ENCODE measurements around the gene TPRG1L. TPM values are rescaled to one million over a fixed set of nuclear protein-coding genes. Genes with fewer than 3 reads are reported as not detected.

The TPRG1L gene
- total and polyA plus RNA-seq, 10 of the 15 experiments (the other 5 are each of a cell fraction or from before 2014, with no cell fraction given), result 1.5 to 16.5 (median 8.0) TPM

GRCh38 chr1:3598522-3599285 is 26.1 kb upstream of the TPRG1L start (continued):
- TF ChIP-seq FOS (IDR thresholded peaks at IDR 0.05; ENCODE audit: borderline replicate concordance, extremely low read depth, insufficient read length), result no peak
- TF ChIP-seq, protein P1, sequence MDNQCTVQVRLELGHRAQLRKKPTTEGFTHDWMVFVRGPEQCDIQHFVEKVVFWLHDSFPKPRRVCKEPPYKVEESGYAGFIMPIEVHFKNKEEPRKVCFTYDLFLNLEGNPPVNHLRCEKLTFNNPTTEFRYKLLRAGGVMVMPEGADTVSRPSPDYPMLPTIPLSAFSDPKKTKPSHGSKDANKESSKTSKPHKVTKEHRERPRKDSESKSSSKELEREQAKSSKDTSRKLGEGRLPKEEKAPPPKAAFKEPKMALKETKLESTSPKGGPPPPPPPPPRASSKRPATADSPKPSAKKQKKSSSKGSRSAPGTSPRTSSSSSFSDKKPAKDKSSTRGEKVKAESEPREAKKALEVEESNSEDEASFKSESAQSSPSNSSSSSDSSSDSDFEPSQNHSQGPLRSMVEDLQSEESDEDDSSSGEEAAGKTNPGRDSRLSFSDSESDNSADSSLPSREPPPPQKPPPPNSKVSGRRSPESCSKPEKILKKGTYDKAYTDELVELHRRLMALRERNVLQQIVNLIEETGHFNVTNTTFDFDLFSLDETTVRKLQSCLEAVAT (IDR thresholded peaks at IDR 0.05), result no peak
- TF ChIP-seq RB1 (IDR thresholded peaks at IDR 0.05; ENCODE audit: borderline replicate concordance), result no peak
- TF ChIP-seq EED (IDR thresholded peaks at IDR 0.05; ENCODE audit: low read depth), result no peak
- no peak for TF ChIP-seq BMI1 (IDR thresholded peaks at IDR 0.05; ENCODE audit: borderline replicate concordance)
- TF ChIP-seq SUZ12 (IDR thresholded peaks at IDR 0.05; ENCODE audit: unreplicated experiment), result no peak
- no peak for TF ChIP-seq EGR1 (IDR thresholded peaks at IDR 0.05; ENCODE audit: borderline replicate concordance in 1 of 2, low read depth in 2 of 2, low read length in 2 of 2)
- no peak for TF ChIP-seq ZZZ3 (IDR thresholded peaks at IDR 0.05; ENCODE audit: control insufficient read depth, insufficient read length, low read depth)

DNA sequence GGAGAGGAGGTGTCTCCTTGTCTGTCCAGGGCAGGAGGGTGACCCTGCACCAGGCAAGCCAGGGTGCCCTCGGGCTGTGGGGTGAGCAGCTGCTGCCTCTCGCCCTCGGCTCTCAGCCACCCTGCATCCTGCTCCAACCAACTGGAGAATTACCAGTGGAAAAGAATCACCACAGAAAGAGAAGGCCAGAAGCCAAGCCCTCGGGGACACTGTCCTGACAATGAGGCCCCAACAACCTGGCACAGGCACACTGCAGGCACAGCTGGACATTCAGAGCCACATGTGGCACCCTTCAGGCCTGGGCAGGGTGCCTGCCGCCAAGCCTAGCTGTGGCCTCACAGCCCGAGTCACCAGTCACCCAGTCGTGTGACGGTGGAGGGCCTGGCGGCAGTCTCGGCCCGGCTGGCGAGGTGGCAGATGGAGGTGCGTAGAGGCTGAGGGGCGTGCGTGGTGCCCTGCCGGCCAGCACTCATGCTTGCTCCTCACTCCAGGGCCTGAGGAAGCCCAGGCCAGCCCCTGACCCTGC is 25.5 kb upstream of the TPRG1L start:
- no peak overlapping the region for H3K27ac ChIP-seq (ENCODE audit: control insufficient read depth, insufficient read depth)
- H3K36me3 ChIP-seq (ENCODE audit: control insufficient read depth in 2 of 2, insufficient read depth in 2 of 2, low read length in 1 of 2), result no peaks in the 10 kb centered on the region
- H3K4me1 ChIP-seq (ENCODE audit: control insufficient read depth, insufficient read depth, low read length), result 0 out of 2 replicates have a peak, but pooled peaks cover 4% of the 10 kb centered on the region
- no peak overlapping the region for H3K9ac ChIP-seq (ENCODE audit: control insufficient read depth, insufficient read depth, low read length)
- ChIA-PET SMC1A (ENCODE audit: uncharacterized antibody, unreplicated experiment) (no interaction called here), POLR2A (no interaction called here), RAD21 (ENCODE audit: unreplicated experiment) (interaction anchor here (1.0 kb wide), 1 partner anchor 20 kb away, joined by 3 read pairs; no protein-coding TSS in a partner anchor), CTCF (interaction anchor here (1.0 kb wide), 1 partner anchor 15 kb away, joined by 3 read pairs; no protein-coding TSS in a partner anchor)
- DNase-seq (ENCODE audit: low read depth, low spot score), result no peak
- H3K79me2 ChIP-seq (ENCODE audit: control insufficient read depth, insufficient read depth, low read length), result no peaks in the 10 kb centered on the region
- no peak overlapping the region for H3K4me3 ChIP-seq
- H3K9me3 ChIP-seq (replicated peaks; ENCODE audit: control insufficient read depth, insufficient read depth, low read length), result no peaks in the 10 kb centered on the region
- BruUV-seq (replicated peaks), result no TSS peak
- H2AFZ ChIP-seq (ENCODE audit: control insufficient read depth, low read depth, low read length), result no peak overlapping the region
- H3K4me2 ChIP-seq (ENCODE audit: control insufficient read depth, insufficient read depth), result no peak overlapping the region
- H4K20me1 ChIP-seq (ENCODE audit: control insufficient read depth, insufficient read depth), result no peaks in the 10 kb centered on the region
- no peak for ATAC-seq
- FAIRE-seq, result no peak
- TF ChIP-seq ZSCAN29 (IDR thresholded peaks at IDR 0.05) (no peak), RCOR1 (conservative IDR thresholded peaks at IDR 0.05; ENCODE audit: low read depth, low read length) (no peak), ZNF274 (IDR thresholded peaks at IDR 0.05; ENCODE audit: insufficient read depth, insufficient read length) (no peak), EP300 (IDR thresholded peaks at IDR 0.05; ENCODE audit: borderline replicate concordance in 1 of 2, control insufficient read depth in 1 of 2, low read depth in 2 of 2, low read length in 2 of 2) (no peak), RAD21 (IDR thresholded peaks at IDR 0.05; ENCODE audit: insufficient read depth, low read depth, low read length) (no peak), TCF7 (IDR thresholded peaks at IDR 0.05; ENCODE audit: borderline replicate concordance) (no peak), MTA3 (IDR thresholded peaks at IDR 0.05; ENCODE audit: borderline replicate concordance, low read length) (no peak)
- TF ChIP-seq, protein P2, sequence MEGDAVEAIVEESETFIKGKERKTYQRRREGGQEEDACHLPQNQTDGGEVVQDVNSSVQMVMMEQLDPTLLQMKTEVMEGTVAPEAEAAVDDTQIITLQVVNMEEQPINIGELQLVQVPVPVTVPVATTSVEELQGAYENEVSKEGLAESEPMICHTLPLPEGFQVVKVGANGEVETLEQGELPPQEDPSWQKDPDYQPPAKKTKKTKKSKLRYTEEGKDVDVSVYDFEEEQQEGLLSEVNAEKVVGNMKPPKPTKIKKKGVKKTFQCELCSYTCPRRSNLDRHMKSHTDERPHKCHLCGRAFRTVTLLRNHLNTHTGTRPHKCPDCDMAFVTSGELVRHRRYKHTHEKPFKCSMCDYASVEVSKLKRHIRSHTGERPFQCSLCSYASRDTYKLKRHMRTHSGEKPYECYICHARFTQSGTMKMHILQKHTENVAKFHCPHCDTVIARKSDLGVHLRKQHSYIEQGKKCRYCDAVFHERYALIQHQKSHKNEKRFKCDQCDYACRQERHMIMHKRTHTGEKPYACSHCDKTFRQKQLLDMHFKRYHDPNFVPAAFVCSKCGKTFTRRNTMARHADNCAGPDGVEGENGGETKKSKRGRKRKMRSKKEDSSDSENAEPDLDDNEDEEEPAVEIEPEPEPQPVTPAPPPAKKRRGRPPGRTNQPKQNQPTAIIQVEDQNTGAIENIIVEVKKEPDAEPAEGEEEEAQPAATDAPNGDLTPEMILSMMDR (IDR thresholded peaks at IDR 0.05 in 2 of 3, conservative IDR thresholded peaks at IDR 0.05 in 1 of 3; ENCODE audit: control insufficient read depth in 2 of 3, extremely low read depth in 1 of 3, insufficient read depth in 1 of 3, low read depth in 3 of 3, low read length in 3 of 3), result no peak
- WGBS (ENCODE audit: insufficient coverage, insufficient replicate concordance, low lambda C conversion rate, missing lambda C conversion rate), result 68% methylated on average over 13 of the region's 16 CpGs
- intact Hi-C loops (cut with micrococcal nuclease; ENCODE audit: unreplicated experiment), result no loop called here
- in situ Hi-C loops (cut with MboI), result no loop called here
- no peaks in the 10 kb centered on the region; a peak in 1 of 4 replicates for H3K27me3 ChIP-seq (replicated peaks in 1 of 2; ENCODE audit: control insufficient read depth in 2 of 2, insufficient read depth in 2 of 2, low read length in 1 of 2)

Data from GM12878 (cell line).